H7 (cell line): ENCODE measurements around the gene RBBP8NL. TPM values are rescaled to one million over a fixed set of nuclear protein-coding genes. Genes with fewer than 3 reads are reported as not detected.
A peak's percentile ranks its signal among the peaks of the same experiment; 100 is the strongest.

Experiments
- DNase-seq: peaks from one replicate; pipeline ENCODE4 v3.0.0; 2012
- H3K27me3 ChIP-seq: 2 replicates; pipeline ENCODE4 v1.6.0; 2011; ENCODE audit warnings: mild to moderate bottlenecking, low read length; ENCODE audit not compliant: control insufficient read depth, insufficient read depth
- H3K36me3 ChIP-seq: replicated peaks from 2 replicates; pipeline ENCODE4 v1.5.1; 2011; ENCODE audit warnings: low read length; ENCODE audit not compliant: control insufficient read depth, insufficient read depth
- H3K4me3 ChIP-seq: 2 replicates; pipeline ENCODE4 v1.5.1; 2011; ENCODE audit warnings: low read depth, mild to moderate bottlenecking, control low read depth, low read length, moderate library complexity; ENCODE audit not compliant: insufficient read depth
- total RNA-seq: library from RNA; depleted of rRNA; stranded (reverse); fragments of >200 nt; shearing (Covaris generic); gene quantifications from 2 replicates; pipeline ENCODE4 v1.2.3, GENCODE V29; 2014; rRNA removed

The RBBP8NL gene, protein sequence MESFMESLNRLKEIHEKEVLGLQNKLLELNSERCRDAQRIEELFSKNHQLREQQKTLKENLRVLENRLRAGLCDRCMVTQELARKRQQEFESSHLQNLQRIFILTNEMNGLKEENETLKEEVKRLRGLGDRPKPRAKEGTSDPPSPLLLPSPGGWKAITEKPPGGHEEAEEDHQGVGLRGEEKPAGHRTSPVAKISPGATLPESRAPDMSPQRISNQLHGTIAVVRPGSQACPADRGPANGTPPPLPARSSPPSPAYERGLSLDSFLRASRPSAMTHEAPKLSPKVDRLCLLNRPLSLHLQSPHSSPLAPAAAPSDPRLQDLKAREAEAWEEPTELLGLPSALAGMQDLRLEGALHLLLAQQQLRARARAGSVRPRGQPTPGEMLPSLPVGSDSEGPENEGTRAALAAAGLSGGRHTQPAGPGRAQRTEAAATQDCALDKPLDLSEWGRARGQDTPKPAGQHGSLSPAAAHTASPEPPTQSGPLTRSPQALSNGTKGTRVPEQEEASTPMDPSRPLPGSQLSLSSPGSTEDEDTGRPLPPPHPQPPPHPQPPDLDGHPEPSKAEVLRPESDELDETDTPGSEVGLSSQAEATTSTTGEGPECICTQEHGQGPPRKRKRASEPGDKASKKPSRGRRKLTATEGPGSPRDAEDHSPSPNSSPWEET
- total RNA-seq: not detected in 2 replicates

GRCh38 chr20:62427172-62428001, at the start of gene RBBP8NL:
Gene RBBP8NL, minus strand, starts transcription at chr20:62427539. Its CDS starts 7,892 bp downstream, at chr20:62419647.
- peak; percentile 90 for DNase-seq
- H3K36me3 ChIP-seq: no peaks in the 10 kb centered on the region
- H3K4me3 ChIP-seq: no peak within 1 kb of the TSS
- H3K27me3 ChIP-seq: no peaks in the 10 kb centered on the region

GRCh38 chr20:62476056-62476838, 48.9 kb upstream of the RBBP8NL start:
- Histone ChIP-seq H3K36me3 (no peaks in the 10 kb centered on the region), H3K27me3 (peaks cover 62% of the 10 kb centered on the region), H3K4me3 (peak overlapping the region; percentile 46)
- DNase-seq: peak; percentile 91

GRCh38 chr20:62475772-62476055, 48.4 kb upstream of the RBBP8NL start, which contains the start of gene GATA5:
Gene GATA5, minus strand, starts transcription at chr20:62475995. Its CDS starts 474 bp downstream, at chr20:62475521.
- Histone ChIP-seq H3K27me3 (peaks cover 61% of the 10 kb centered on the region), H3K36me3 (no peaks in the 10 kb centered on the region), H3K4me3 (peak within 1 kb of the TSS; percentile 46)
- no peak for DNase-seq

DNA sequence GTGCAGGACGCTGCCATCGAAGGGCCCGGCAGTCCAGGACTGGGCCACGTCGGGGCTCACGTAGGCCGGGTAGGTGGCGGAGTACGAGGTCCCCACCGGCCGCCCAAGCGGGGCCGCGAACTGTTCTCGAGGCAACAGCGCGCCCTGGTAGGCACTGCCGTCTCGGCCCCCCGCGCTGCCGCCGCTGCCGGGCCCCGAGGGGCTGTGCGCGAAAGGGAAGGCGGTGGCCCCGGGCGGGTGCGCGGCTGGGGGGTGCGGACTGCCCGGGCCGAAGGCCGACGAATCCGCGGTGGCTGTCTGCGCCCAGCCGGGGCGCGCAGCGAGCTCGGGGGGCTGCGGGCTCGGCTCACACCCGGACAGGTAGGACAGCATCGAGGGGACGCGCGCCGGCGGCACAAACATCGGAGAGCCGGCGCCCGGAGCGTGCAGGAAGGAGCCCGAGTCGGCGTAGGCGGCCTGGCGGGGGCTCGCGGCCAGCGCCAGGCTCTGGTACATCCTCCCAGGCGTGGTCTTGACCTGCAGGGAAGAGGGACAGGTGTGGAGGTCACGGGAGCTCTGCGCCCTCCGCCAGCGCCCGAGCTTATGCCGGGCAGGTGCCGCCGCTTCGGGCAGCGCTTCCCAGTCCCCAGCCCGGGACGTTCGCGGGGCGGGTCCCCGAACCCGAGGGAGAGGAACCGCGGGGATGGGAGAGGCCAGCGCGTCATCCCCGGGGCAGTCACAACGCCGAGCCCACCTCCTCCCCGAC, 47.9 kb upstream of the RBBP8NL start:
- Histone ChIP-seq H3K27me3 (peaks cover 61% of the 10 kb centered on the region), H3K4me3 (peak overlapping the region; percentile 39), H3K36me3 (no peaks in the 10 kb centered on the region)
- DNase-seq: peak; percentile 84

GRCh38 chr20:62474604-62475026, 47.3 kb upstream of the RBBP8NL start:
- DNase-seq: no peak
- Histone ChIP-seq H3K4me3 (peak overlapping the region; percentile 39; the same call in 1 of the 2 replicates), H3K36me3 (no peaks in the 10 kb centered on the region), H3K27me3 (peaks cover 60% of the 10 kb centered on the region)

DNA sequence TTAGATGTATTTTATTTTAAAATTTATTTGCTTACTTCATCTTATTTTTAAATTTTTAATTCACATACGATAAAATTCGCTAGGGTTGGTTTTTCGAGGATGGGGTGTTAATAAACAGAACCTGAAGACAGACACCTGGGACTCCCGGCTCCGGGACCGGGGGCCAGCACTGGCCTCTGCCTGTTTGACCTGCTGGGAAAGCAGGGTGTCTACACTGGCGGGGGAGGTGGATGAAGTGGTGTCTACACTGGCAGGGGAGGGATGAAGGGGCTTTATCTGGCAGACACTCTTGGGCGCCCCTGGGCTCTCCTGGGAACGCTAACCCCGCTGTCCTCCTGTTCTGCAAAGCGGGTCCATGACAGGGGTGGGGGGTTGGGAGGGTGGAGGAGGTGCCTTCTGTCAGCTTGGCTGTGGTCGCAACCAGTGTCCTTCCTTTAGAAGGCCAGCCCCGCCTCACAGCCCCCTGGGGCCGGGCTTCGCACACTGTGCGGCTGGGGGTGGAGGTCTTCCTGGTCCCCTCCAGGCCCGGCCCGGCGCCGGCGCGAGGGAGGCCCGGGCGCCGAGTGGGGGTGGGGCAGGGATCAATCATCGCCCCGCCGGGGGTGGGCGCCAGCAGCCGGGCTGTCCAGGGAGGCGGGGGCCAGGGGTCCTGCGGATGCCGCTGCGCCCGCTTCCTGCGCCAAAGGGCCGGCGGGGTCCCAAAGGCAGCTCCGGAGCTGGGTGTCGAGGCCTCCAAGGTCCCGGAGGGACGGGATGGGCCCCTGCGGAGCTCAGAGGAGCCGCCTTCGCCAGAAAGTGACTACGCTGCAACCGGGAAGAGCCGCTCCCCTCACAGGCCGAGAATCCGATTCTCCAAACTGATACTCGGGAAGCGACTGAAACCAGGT, 46.6 kb upstream of the RBBP8NL start:
- H3K27me3 ChIP-seq: peaks cover 54% of the 10 kb centered on the region
- DNase-seq: peak; percentile 92
- no peaks in the 10 kb centered on the region for H3K36me3 ChIP-seq
- peak overlapping the region; percentile 29 for H3K4me3 ChIP-seq

DNA sequence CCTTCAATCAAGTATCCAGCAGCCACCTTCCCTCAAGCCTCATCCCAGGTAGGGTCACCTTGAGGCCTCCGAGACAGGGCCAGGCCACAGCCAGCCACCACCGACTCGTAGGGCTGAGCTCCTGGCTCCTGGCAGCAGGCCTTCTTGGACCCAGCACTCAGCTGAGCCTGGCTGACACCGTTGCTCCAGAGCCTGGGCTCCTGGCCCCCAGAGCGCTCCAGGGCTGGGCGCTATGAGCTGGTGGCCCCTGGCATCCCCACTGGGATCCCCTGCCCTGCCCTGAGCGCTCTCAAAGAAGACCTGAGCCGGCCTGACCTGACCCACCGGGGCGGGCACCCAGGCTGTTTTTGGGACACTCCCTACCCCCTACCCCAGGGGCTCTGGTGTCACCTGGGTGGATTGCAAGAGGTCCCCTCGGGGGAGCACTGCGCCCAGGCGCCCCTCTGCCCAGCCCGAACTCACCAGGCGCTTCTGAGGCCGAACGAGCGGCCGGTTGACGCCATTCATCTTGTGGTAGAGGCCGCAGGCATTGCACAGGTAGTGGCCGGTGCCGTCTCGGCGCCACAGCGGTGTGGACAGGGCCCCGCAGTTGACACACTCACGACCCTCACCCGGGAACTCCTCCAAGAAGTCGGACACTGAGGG, 45.7 kb upstream of the RBBP8NL start:
- Histone ChIP-seq H3K4me3 (no peak overlapping the region), H3K36me3 (no peaks in the 10 kb centered on the region), H3K27me3 (peaks cover 45% of the 10 kb centered on the region)
- no peak for DNase-seq

DNA sequence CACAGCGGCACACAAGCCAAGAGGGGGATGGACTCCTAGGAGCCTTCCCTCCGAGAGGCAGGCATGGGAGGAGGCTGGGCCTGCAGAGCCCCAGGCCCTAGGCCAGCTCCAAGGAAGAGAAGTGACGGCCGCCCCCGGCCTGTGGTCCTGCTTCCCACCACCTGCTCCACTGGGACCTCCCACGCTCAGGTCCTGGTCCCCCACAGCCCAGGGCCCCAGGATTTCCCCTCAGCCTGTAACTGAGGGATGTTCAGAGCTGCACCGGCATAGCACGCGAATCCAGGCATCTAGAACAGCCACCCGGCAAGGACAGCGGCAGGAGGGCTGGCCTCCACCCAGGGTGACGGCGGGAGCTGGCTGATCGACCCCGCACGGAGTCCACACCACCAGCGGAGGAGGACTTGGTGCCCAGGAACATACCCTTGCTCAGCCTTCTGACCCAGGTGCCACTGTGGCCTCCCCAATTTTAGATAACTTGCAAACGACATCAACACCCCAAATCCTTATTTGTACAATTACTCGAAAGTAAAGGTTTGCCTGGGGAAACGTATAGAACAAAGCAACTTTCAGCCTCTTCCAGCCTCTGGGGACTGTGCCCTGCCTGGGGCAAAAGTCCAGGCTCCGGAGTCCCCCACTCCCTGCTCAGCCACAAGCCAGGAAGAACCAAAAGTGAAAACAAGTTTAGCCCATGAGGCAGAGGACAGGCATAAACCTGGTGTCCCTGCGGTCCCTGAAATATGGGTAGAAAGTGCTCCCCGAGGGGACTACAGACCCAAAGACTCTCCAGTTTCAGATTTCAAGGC, 45.0 kb upstream of the RBBP8NL start:
- Histone ChIP-seq H3K27me3 (peaks cover 37% of the 10 kb centered on the region), H3K4me3 (no peak overlapping the region), H3K36me3 (no peaks in the 10 kb centered on the region)
- DNase-seq: peak; percentile 68

- peaks cover 21% of the 10 kb centered on the region for H3K27me3 ChIP-seq
- no peak overlapping the region for H3K4me3 ChIP-seq
- no peaks in the 10 kb centered on the region for H3K36me3 ChIP-seq
- no peak for DNase-seq
Observed at GRCh38 chr20:62470459-62470858, 43.1 kb upstream of the RBBP8NL start.

DNA sequence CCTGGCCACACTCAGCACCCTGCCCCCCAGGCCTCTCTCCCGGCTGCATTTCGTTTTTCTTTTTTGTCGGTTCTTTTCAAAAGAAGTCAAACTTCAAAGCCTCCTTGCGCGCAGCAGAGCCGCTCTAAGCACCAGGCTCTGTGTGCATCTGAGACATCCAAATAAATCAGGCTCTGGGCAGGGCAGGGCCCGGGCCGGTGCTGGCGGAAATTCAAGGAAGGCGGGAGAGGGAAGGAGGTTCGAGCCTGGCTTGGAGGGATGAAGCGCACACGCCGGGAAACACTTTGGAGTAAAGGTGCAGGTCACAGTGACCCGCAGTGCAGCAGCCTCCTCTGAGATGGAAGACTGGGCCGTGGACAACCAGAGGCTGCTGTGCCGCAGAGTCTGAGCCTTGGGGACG, 42.7 kb upstream of the RBBP8NL start:
- DNase-seq: peak; percentile 69
- Histone ChIP-seq H3K27me3 (peaks cover 17% of the 10 kb centered on the region), H3K4me3 (no peak overlapping the region), H3K36me3 (no peaks in the 10 kb centered on the region)

GRCh38 chr20:62469352-62469751, 42.0 kb upstream of the RBBP8NL start:
- Histone ChIP-seq H3K27me3 (peaks cover 10% of the 10 kb centered on the region), H3K4me3 (no peak overlapping the region), H3K36me3 (no peaks in the 10 kb centered on the region)
- DNase-seq: no peak
